ENCODE measurements around the gene KDM5A.

DNA sequence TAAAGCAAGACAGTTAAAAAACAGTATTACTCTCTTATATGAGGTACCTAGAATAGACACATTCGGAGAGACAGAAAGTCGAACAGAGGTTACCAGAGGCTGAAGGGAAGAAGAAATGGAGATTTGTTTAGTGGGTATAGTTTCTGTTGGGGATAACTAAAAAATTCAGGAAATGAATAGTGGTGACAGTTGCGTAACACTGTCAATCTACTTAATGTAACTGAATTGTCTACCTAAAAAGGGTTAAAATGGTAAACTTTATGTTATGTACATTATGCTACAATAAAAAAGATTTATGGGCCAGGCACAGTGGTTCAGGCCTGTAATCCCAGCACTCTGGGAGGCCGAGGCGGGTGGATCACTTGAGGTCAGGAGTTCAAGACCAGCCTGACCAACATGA is 95.9 kb downstream of the KDM5A start:
- no peak for TF ChIP-seq CTCF (IDR thresholded peaks at IDR 0.05)
- TF ChIP-seq POLR2A (IDR thresholded peaks at IDR 0.05): no peak

All from esophagus squamous epithelium (tissue), 4 donors.